SW 1271 (cell line): Measurements from ENCODE around the gene CEP170B.
"Not testable (repeated sequence)": the region's sequence is repeated elsewhere in the genome, so short reads cannot be mapped to it uniquely, and the experiment has no call there.

Experiments used
- DNase-seq, 2 experiments: peaks; one replicate each; lab custom pipeline; 2025; lab: John Stamatoyannopoulos, UW

CEP170B gene

DNA sequence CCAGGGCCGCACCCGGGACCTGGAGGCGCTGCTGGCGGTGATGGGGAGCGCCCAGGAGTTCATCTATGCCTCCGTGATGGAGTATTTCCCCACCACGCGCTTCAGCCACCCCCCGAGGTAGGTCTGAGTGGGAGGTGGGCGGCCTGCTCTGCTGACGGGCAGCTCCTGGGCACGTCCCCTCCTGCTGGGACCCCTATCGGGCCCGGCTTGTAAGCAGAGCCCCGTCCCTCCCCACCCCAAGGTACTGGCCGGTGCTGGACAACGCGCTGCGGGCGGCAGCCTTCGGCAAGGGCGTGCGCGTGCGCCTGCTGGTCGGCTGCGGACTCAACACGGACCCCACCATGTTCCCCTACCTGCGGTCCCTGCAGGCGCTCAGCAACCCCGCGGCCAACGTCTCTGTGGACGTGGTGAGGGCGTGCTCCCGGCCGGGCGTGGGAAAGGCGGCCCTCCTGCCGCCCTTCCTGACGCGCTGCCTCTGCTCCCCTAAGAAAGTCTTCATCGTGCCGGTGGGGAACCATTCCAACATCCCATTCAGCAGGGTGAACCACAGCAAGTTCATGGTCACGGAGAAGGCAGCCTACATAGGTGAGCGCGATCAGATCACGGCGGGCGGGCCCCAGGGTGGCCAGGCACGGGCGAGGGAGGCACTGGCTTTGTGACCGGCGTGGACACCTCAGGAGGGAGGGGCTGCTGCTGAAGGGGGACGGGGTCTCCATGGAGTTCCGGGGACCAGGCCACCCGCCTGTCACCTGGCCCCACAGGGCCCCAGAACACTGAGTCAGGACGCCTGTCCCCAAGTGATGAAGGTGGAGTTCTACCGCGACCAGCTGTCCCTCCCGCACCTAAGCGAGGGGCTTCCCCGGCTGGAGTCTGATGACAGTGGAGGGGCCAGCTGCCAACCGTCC lies 67.0 kb downstream of the CEP170B start:
- DNase-seq = no peak

DNA sequence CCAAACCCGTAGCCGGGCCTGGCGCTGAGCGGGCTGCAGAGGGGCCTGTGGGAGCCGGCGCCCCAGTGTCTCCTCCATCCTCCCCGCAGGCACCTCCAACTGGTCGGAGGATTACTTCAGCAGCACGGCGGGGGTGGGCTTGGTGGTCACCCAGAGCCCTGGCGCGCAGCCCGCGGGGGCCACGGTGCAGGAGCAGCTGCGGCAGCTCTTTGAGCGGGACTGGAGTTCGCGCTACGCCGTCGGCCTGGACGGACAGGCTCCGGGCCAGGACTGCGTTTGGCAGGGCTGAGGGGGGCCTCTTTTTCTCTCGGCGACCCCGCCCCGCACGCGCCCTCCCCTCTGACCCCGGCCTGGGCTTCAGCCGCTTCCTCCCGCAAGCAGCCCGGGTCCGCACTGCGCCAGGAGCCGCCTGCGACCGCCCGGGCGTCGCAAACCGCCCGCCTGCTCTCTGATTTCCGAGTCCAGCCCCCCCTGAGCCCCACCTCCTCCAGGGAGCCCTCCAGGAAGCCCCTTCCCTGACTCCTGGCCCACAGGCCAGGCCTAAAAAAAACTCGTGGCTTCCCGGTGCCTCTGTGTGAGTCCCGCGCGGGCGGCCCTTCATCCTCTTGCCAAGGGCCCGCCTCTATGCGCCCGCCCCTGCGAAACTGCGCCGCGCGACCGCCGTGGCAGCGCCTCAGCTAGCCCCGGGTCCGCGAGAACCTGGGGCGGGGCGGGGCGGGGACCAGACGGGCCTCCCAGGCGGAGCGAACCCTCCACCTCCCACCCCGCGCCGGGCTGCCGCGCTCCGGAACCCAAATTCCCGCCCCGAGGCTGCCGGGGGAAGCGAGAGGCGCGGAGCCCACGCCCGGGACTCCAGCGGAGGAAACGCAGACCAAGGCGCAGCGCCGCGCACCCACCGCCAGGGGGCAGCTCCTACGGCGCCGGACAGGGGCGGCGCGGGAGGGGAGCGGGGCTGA lies 67.9 kb downstream of the CEP170B start:
- DNase-seq = peak; percentile 62 to 70

DNA sequence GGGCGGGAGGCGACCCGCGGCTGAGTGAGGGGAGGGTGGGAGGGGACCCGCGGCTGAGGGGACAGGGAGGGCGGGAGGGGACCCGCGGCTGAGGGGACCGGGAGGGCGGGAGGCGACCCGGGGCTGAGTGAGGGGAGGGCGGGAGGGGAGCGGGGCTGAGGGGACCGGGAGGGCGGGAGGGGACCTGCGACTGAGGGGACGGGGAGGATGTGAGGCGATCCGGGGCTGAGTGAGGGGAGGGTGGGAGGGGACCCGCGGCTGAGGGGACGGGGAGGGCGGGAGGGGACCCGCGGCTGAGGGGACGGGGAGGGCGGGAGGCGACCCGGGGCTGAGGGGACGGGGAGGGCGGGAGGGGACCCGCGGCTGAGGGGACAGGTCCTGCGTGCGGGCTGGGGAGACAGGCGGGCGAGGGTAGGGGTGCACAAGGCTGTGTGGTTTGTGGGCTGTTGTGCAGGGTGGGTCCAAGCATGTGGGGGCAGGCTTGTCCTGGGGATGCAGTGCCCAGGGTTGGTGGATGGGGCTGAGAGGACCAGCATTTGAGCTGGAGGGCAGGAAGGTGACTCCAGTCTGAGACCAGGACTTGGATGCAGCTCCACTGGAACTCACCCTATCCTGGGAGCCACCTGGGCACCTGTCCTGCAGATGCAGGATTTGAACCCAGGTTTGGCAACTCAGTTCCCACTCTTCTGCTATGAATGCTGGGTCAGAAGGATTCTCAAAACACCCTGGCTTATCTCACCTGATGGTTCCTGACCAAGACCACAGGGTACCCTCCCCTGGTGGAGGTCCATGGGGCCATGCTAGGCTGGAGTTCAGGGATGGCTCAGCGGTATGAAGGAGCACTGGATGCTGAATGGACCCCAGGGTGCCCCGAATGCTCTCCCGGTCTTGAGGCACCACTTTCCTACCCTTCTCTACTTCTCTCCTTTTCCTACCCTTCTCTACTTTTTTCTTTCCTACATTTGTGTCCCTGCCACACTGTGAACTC lies 69.0 kb downstream of the CEP170B start:
- no peak for DNase-seq

DNA sequence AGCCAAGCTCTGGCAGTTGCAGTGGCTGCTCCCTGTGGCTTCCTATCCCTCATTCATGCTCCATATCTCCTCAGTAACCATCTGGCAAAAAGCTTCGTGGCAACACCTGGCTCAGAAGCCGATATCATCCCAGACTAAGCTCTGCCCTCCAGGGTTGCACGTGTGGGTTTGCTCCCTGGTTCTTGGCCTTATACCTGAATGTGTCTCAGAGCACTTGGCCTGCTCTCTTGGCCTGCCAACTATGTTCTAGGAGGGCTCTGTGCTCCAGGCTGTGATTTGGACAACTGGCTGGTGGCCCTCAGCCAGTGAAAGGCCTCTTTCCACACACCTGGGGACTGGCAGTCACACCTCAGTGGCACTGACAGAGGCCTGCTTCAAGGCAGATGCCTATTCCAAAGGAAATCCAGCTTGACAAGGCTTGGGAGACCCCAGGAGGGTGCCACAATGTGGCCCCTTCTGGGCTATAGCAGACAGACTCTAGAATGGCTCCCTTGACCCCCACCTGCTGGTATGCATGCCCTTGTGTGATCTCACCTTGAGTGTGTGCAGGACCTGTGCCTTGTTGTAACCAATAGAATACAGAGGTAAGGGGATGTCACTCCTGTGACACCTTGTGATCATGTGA lies 70.1 kb downstream of the CEP170B start:
- DNase-seq = no peak

DNA sequence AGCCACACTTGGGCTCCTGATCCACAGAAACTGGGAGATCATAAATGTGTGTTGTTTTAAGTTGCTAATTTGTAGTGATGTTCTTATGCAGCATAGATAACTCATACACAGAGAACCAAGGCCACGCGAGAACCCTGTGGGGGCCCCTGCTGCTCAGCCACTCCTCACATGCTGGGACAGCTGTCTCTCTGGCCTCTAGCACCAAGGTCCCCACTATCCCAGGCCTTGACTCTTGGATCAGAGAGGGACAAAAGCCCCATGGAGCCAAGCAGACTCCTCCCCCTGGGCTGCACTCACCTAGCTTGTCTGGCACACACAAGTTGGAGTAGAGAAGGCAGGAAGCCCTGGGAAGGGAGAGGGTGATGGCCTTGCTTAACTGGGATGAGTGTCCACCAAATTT lies 70.9 kb downstream of the CEP170B start:
- no peak for DNase-seq

DNA sequence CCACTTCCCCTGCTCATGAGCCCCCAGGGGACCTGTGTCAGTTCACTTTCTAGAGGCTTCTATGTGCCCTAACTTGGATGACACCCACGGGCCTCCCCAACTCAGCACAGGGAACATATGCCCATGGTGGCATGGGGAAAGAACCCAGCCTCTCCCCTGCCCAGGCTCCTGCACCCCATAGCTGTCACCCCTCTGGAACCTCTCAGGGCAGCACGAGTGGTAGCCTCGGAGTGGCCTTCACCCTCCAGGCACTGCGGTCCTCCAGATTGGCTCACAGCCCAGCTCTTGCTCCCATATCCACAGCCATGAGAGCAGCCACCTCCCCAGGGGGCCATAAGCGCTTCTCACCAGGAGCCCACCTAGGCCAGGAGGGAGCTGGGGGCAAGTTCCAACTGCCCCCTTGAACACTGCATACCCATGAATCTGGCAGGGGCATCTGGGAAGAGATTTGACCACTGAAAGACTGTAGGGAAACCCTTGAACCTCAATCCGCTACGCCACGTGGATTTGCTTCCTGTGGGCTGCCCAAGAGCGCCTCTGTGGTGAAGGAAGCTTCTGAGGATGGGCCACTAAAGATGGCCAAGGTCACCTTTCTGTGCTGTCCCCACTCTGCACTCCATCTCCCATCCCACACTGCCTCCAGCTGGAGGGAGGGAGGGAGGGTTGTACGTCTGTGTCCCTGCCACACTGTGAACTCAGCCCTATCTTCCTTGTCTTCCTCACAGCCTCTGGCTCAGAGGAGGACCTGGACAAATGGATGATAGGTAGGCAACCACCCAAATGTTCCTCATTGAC lies 71.5 kb downstream of the CEP170B start:
- no peak for DNase-seq

DNA sequence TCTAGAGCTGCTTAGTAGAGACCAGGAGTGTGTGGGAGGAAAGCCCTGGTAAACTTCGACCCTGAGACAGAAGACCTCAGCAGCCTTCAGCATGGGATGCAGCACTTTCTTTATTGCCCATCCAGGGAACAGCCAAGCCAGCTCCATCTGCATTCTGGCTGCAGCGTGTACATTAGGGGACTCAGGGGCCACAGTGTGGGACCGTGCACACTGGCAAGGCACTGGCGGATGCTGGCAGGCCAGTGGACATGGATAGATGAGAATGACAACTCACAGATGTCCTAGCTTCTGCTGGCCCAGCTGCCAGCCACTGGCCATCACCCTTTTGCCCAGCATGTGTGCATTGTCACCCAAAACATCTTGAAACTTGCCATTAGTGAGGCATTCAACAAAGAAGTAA lies 72.1 kb downstream of the CEP170B start:
- no peak for DNase-seq

DNA sequence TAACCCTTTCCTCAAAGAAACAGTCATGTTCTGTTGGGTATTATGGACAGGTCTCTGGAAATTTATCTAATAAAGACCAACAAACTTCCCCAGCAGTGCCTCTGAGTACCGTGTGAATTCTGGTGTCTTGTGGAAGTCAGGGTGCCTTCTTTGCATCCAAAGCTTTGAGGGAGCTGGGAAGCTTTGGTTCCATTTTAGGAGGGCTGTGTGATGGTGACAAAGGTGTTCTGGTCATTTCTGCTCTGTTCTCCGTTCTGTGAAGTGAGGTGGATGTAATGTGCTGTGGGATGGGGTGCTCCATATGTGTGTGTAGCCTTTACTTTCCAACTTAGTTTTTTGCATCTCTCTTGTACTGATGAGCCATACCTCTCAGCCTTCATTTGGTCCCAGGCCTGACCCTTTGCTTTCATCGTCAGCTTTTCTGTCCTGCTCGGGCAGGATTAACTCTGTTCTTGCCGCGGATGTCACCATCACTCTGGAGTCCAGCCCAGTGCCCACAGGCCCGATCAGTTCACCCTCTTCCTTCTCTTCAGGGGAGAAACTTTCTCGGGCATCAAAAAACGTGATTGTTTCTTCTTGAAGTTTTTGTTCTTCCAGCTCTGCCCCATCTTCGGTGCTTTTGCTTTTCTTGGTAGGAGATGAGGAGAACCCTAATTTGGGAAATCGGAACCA lies 72.8 kb downstream of the CEP170B start:
- no peak for DNase-seq

DNA sequence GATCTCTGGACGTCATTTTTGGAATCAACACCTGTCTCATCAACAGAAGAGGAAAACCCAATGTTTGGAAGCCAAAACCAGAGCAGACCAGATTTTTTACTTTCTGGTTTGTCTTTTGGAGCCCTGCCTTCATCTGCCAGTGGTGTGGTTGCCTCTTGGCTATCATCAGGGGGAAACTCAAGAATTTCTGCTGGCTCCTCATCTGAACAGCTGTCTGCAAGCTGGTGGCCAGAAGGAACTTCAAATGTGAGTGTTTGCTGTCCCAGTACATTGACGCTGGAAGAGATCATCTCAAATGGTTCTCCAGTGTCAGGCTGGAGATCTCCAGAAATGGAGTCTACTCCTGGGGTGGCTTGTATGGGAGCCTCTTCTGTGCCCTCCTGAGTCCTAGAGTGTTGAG lies 73.4 kb downstream of the CEP170B start:
- DNase-seq = no peak

DNA sequence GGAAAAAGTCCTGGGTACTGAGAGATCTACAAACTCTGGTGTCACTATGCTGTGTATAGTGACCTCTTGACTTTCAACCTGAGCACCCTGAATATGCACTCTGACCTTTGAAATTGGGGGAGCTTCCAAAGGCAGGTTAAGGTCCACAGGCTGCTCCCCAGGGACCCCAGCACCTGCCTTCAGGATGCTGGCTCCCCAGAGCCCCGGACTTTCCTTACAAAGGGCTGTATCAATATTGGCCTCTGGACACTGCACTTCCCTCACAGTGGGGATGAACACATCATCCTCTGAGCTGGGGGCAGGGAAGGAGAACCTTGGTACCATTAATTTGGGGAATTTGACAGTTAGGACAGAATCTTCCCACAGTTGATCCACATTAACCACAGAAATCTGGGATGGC lies 73.9 kb downstream of the CEP170B start:
- DNase-seq = no peak

DNA sequence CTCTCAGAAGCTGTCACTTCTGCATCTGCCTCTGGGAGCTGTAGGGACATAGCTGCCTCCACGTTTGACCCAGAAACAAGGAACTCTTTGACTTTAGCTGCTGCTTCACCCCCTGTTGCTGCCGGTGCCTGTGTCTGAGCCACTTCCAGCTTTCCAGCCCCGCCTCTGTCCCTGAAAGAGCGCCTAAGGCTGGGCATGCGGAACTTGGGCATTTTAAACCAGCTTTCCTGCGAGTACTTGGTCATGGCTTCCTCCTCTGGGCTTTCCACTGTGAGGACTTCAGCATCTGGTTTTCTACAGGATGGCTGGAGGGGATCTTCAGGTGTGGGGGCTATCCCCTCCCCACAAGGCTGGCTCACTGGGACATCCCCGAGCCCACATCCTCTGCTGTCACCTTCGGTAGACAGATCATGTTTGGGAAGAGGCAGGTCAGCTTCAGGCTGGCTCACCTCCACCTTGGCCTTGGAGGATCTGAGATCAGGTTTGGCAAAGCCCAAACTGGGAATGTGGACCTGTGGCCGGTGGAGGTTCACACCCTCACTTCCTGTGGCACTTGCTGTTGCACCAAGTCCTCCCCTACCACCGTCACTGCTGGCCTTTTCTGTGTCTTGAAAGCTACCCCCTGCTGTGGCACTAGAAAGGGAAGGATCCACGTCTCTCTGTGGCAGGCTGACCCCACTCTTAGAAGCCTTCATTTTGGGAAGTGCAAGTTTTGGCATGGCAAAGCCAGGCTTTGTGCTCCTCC lies 74.8 kb downstream of the CEP170B start:
- no peak for DNase-seq

DNA sequence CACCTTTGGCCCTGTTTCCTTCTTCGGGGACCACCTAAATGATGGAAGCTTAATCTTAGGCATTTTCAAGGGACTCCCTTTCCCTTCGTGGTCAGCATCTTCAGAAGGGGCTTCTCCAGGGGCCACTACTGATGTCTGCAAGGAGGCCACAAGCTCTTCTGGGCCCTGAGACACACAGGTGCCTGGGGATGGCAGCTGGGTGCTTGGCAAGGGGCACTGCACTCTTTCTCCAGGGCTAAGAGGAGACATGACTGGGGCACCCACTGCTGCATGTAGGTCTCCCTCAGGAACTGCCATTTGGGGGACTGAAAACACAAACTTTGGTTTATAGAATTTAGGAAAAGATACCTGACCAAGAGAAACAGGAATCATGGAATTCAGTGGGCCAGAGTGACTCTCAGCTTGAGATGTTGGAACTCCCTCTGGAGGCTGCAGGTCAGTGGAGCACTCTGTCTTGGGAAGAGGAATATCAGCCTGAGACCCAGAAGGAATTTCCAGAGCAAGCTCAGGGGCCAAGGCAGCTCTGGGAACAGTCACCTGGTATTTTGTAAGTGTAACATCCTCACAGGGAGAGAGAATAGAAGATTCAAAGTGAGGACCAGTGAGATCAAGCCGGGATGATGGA lies 75.6 kb downstream of the CEP170B start:
- no peak for DNase-seq

DNA sequence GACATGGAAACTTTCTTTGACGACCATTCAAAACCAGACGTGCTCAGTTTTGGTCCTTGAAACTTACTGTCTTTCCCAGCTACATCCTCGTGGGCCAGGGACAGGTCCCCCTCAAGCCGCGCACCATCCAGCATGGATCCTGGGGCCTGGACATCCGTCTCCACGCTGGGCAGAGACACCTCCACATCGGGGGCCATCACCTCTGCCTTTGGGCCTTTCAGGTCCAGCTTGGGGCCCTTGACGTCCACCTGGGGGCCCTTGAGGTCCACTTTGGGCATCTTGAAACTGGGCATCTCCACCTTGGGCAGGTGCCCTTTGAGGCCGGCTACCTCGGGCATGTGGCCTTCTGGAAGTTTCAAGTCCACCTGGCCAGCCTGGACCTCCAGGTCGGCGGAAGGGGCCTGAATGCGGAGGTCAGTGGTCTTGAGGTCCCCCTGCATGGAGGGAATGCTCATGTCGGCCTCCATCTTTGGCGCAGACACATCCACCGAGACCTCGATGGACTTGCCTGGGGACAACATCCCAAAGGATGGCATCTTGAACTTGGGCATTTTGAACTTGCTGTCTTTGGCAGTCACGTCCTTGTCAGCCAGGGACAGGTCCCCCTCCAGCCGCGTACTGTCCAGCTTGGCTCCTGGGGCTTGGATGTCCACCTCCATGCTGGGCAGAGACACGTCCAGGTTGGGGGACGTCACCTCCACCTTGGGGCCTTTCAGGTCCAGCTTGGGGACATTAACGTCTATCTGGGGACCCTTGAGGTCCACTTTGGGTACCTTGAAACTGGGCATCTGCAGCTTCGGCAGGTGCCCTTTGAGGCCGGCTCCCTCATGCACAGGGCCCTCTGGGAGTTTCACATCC lies 76.7 kb downstream of the CEP170B start:
- DNase-seq = no peak

DNA sequence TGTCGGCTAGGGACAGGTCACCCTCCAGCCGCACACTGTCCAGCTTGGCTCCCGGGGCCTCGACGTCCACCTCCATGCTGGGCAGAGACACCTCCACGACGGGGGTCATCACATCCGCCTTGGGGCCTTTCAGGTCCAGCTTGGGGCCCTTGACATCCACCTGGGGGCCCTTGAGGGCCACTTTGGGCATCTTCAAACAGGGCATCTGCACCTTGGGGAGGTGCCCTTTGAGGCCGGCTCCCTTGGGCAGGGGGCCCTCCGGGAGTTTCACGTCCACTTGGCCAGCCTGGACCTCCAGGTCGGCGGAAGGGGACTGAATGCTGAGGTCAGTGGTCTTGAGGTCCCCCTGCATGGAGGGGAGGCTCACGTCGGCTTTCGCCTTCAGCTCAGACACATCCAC lies 77.5 kb downstream of the CEP170B start:
- no peak for DNase-seq

DNA sequence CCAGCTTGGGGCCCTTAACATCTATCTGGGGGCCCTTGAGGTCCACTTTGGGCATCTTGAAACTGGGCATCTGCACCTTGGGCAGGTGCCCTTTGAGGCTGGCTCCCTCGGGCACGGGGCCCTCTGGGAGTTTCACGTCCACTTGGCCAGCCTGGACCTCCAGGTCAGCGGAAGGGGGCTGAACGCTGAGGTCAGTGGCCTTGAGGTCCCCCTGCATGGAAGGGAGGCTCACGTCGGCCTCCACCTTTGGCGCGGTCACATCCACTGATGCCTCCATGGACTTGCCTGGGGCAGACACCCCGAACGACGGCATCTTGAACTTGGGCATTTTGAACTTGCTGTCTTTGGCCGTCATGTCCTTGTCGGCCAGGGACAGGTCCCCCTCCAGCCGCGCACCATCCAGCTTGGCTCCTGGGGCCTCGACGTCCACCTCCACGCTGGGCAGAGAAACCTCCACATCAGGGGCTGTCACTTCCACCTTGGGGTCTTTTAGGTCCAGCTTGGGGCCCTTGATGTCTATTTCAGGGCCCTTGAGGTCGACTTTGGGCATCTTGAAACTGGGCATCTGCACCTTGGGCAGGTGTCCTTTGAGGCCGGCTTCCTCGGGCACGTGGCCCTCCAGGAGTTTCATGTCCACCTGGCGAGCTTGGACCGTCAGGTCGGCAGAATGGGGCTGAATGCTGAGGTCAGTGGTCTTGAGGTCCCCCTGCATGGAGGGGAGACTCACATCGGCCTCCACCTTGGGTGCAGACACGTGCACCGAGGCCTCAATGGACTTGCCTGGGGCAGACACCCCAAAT lies 78.3 kb downstream of the CEP170B start:
- not testable (repeated sequence) for DNase-seq

DNA sequence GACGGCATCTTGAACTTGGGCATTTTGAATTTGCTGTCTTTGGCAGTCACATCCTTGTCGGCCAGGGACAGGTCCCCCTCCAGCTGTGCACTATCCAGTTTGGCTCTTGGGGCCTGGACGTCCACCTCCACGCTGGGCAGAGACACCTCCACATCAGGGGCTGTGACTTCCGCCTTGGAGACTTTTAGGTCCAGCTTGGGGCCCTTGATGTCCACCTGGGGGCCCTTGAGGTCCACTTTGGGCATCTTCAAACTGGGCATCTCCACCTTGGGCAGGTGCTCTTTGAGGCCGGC lies 78.9 kb downstream of the CEP170B start:
- DNase-seq = not testable (repeated sequence)
